Activated CD4-positive, CD25-positive, alpha-beta regulatory T cell (primary cell): ENCODE measurements around the gene TRAM2.

Source experiments
- DNase-seq, 4 experiments: peaks; one replicate each; lab custom pipeline; 2025; lab: John Stamatoyannopoulos, UW

The TRAM2 gene, protein sequence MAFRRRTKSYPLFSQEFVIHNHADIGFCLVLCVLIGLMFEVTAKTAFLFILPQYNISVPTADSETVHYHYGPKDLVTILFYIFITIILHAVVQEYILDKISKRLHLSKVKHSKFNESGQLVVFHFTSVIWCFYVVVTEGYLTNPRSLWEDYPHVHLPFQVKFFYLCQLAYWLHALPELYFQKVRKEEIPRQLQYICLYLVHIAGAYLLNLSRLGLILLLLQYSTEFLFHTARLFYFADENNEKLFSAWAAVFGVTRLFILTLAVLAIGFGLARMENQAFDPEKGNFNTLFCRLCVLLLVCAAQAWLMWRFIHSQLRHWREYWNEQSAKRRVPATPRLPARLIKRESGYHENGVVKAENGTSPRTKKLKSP

DNA sequence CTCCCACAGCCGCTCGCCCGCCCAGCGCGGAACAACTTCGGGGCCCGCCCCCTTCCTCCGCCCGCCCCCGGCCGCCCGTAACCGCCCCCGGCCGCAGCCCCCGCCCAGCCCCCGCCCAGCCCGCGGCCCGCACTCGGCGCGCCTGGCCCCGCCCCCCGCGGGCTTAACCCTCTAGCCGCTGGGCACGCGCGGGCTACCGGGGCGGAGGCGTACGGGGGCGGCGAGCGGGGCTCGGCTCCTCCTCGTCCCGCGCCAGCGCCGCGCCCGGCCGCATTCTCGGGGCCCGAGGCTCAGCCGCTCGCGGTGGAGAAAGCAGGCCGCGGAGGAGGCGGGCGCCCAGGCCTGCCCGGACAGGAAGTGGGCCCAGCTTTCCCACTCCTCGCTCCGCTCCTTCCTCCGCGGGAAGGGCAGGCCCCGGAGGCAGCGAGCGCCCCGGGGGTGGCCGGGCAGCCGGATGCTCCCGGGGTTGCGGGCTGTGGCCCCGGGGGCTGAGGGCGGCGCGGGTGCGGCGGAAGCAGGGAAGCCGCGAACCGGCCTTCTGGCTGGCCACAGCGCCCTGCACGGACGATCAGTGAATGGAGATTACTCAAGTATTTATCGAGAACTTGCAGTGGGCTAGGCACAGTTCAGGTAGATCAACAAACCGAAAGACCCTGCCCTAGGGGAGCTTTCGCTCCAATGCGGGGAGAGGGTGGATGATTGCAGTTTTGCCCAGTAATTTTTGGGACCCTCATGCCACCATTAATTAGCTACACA lies at the start of gene TRAM2:
TSS of gene TRAM2 (minus strand) at position 39 of the 756 bp plus-strand sequence. CDS start 145 bp downstream, outside the sequence.
- DNase-seq, result peak; percentile 53 to 74 (median 74)

DNA sequence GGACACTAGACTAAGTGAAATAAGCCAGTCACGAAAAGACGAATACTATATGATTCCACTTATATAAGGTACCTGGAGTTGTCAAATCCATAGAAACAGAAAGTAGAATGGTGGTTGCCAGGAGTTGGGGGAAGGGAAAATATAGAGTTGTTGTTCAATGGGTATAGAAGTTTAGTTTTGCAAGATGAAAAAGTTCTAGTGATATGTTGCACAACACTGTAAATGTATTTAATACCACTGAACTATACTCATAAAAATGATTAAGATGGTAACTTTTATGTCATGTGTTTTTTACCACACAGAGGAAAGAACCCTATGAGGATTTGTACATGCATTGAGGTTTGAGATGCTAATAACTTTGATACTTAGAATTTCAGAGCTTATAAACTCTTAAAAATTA lies 46.0 kb upstream of the TRAM2 start:
- DNase-seq, result no peak

DNA sequence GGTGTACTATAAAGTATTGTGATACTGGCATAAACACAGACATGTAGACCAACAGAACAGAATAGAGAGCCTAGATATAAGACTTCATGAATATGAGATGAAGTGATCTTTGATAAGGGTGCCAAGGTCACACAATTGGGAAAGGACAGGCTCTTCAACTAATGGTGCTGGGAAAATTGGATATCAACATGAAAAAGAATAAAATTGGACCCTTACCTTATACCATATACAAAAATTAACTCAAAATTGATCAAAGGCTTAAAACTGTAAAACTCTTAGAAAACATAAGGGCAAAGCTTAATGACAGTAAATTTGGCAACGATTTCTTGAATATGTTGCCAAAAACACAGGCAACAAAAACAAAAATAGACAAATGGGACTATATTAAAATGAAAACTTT lies 44.8 kb upstream of the TRAM2 start:
- DNase-seq, result no peak

DNA sequence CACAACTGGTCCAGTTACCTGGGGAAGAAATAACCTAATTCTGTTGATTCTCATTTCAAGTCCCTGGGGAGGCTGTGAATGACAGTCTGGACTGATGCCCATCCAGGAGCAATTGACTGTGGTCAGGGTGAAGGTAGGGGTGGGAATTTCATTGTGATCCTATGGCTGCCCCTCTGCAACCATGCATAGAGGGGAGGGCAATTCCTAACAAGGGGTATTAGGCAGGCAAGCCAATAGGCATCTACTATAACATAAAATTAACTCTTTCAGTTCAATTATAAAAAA lies 44.0 kb upstream of the TRAM2 start:
- DNase-seq, result no peak

DNA sequence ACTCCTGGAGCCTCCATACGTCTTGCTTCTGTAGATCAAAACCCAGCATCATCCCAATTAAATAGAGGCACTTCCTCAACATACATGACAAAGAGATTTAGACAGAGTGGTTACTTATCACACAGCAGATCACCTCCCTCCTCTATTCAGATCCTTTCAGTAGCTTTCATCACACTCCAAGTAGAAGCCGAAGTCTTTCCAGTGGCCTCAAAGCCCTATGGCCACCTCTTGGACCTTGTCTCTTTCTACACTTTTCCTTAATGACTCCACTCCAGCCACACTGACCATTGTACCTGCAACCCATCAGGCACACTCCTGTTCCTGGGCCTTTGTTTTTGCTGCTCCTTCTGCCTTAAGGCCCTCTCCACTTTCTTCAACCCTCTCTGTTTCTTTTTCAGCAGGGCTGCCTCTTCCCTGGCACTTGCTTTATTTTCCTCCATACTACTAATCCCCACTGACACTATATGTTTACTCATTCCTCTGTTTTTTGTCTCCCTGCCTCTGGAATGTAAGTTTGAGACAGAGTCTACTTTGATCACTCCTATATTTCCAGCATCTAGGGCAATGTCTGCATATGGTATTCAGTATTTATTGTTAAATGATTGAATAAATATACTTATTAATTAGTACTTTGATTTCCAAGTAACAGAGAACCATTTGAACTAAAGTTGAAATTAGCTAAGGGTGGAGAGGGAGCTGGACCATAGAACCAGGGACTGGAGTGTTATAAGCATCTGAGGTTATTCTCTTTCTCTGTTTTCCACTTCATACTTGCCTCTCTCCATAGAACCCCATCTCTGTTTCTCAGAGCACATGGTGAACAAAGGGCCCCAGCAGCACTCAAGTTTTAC lies 43.4 kb upstream of the TRAM2 start:
- DNase-seq, result no peak

DNA sequence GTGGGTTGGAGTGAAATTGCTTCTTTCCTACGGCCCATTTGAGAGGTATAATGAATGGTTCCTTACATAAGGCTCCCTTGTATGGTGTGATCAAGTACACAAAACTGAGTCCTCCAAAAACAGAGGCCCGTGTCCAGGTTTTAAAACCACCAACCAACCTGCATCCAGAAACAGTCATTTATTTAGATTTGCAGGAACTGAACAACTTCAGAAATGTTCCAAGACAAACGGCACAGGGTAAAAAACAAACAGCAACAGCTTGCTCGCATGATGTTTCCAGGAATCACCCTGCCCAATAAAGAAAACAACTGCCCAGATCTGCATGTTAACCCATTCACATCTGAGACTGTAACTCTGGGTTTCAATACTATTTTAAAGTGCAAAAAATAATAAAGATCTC lies 40.2 kb upstream of the TRAM2 start:
- DNase-seq, result no peak

DNA sequence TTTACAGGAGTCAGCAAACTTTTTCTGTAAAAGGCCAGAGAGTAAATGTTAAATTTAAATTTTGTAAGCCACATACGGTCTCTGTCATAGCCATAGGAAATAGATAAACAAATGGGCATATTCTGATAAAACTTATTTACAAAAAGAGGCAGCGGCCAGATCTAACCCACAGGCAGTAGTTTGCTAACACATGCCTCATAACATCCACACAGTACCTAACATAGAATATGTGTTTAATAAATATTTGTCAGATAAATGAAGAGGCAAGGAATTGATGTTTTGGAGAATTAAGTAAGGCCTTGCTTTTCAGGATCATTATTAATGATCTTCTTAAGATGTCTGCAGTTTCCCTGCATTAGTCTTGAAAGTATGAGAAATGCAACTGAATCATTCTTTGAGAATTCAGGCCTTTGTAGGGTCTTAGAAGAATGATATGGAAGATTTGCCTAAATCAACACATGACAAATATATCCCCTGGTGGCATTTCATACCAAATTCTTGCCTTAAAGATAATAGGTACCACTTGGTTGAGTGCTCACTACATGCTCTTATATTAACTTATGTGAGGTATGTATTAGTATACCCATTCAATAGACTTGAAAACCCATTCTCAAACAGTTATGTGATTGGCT lies 39.3 kb upstream of the TRAM2 start:
- DNase-seq, result no peak

DNA sequence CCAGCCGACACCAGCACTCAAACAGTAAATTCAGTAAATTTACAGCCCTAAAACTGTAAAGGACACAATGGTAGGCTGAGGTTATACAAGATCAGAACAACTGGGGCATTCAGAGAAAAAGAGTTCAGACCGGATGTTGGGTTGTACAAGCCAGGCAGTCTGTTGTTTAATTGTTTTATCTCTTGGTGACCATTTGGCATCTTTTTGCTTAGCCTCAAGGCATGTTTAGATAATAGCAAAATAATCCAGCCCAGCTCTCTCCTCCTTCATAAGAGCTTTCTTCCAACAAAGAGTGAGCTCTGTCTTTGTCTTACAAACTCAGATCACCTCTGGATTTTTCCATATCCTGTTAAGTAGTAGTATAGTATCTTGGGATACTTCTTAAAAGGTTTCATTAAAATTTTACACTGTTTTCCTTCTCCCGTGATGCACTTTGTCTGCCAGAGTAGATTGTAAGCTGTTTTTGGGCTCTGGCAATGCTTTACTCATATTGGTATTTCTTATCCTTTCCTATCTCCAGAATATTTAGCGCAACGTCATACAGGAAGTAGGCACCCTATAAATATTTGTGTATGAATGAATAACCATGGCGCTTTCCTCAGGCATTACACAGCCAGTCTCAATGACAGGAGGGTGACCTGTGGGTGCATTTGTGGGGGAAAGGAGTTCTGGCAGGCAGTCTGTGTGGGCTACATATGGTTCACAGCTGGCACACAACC lies 35.6 kb upstream of the TRAM2 start:
- DNase-seq, result no peak

DNA sequence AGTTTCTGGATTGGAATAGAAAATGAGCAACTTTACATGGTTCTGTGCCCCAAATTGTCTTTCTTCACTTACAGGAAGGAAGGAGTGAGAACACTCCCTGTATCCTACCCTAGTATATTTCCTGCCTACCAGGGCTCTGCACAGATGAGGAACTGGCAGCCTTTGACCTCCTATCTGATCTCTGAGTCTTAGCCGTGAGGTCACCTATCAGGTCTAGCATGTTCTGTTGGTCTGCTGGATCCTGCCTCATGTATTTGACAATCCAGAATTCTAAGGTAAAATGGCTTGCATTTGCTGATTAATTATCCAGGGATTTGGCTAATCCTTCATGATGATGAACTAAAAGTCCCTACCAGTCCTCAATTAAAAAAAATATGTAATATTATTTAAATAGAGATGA lies 35.0 kb upstream of the TRAM2 start:
- no peak for DNase-seq

DNA sequence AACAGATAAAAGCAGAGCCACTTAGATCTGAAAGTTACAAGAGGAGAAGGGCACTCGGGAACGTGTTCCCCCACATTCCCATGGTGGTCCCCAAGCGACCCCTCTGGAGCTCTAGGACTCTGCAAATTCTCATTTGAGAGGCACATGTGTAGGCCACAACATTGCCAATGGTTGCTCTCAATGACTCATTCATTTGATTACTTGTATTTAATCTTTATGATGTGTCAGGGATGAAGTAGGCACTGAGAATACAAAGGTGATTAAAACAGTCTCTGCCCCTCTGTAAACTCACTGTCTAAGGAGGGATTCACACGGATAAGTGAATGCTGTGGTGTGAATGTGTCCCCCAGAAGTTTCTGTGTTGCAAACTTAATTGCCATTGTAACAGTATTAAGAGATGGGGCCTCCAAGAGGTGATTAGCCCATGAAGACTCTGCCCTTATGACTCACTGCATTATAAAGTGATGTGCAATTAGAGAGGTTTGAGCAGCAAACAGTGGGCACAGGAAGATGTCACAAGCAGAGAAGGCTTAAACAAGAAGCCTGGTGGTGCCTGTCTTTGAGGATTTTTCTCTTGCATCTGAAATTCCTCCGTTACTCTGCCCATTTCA lies 34.0 kb upstream of the TRAM2 start:
- DNase-seq, result no peak

DNA sequence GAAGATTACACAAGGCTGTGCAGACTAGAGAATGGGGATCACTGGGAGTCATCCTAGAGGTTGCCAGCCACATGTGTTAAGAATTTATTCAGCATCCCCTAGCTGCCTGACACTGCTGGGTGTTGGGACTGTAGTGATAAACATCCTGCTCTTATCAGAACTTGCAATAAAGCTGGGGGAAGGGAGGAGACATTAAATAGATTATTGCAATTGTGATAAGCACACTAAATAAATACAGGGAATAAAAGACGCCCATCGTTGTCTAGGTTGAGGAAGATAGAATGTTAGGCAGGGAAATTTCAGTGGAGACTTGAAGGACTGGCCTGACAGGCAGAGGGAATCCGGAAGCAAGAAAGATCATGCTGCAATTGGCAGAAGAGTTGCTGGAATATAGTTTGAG lies 33.2 kb upstream of the TRAM2 start:
- DNase-seq, result no peak

DNA sequence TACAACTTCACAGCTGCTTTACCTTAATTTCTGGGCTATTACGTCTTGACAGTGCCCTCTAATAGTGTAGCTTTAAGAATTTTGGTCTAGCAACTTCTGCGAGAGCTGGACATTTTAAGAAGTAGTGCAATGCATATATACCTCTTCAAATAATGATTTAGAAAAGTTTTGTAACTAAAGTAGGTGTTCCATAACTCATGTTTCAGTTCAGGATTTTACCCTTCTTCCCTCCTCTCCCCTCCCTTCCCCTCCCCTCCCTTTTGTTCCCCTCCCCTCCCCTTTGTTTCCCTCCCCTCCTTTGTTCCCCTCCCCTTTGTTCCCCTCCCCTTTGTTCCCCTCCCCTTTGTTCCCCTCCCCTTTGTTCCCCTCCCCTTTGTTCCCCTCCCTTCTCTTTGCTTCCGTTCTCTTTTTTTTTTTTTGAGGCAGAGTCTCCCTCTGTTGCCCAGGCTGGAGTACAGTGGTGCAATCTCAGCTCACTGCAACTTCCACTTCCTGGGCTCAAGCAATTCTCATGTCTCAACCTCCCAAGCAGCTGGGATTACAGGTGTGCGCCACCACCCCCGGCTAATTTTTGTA lies 28.8 kb upstream of the TRAM2 start:
- no peak for DNase-seq

DNA sequence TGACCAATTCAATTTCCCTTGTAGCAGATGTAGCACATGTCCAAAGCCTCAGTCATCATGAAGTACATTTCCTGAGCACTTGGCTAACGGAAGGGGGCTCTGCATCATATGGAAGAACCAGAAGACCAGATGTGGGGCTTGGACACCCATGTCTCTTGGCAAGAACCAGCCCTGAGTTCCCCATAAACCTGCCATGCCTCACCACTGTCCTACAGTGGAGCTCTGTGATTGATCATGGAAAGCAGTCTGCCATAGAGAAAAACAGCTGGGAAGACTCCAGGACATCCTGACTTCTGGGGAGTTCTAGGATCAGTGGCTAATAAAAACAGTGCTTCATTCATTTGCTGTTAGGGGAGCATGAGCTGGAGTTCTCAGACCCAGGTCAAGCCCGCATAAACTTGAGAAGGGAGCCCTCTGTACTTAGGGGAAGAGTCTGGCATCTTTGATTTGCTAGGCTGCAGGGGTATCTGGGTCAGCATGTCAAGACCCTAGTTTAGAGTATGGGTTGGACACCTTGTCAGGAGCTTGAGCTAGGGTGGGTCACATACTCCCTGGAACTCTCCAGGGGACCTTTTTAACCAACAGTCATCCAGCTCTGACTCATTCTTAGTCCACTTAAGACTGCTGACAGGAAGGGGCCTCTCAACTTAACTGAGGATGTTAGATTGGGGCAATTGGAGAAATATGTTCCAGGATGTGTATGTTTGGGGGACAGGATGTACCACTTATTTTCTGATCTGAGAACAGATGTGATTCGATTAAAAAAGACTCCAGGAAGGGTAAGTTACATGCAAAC lies 26.3 kb upstream of the TRAM2 start:
- DNase-seq, result no peak

DNA sequence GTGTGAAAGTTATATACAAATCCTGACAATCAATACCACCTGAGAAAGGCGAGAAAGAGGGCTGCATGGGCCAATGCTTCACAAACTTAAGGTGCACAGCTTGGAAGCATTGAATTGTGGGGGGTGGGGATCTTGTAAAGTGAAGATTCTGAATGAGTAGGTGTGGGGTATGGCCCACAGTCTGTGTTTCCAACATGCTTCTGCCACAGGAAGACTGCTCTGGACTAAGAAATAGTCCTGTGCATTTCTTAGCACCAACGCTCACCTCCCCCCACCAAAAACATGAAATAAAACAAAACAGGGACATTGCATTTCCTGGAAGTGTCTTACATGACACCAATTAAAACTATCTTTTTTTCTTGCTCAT lies 21.9 kb upstream of the TRAM2 start:
- DNase-seq, result no peak

DNA sequence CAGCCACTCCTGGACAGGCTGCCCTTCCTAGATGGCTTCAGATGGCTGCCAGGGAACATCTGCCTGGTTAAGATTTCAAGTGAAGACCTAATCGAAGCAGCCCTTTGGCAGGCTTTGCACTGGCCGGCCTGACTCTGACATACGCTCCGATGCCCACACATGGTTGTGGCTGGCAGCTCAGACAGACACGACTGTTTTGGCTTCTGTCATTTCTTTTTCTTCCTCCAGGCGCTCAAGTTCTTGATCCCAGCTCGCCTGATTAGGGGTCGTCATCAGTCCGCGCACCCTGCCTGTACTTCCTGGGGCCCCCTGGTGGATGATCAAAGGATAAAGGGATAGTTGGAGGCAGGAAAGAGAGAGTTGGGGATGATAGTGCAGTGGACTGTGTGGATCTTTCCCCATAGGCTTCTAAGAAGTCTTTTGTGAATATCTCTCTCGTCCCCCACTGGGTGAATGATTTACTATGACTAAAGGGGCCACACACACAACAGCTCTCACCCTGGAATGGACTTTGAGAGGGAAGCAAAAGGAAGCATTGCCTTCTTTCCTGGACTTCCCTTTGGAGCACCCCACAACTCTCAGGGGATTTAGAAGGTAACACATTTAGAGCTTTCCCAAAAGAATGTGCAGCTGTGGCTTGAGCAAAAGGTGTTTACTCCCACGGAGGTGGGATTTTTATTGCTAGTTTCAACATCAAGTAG lies 21.4 kb upstream of the TRAM2 start:
- no peak for DNase-seq

DNA sequence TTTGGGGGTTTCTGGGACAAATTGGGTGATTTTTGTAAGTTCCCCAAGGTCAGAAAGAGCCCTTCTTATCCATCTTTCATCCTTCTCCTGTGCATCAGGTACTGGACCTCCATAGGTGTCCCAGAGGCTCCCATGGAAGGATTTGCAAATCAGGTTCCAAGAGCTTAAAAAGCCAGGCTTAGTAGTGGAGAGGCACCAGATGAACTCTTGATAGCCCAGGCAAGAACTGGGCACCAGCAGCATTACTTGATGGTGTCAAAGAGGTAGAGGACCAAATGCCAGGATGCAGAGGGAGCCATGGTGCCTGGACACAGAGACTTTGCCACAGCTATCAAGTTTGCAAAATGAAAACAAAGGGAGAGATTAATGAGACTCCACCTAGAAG lies 20.9 kb upstream of the TRAM2 start:
- DNase-seq, result no peak

DNA sequence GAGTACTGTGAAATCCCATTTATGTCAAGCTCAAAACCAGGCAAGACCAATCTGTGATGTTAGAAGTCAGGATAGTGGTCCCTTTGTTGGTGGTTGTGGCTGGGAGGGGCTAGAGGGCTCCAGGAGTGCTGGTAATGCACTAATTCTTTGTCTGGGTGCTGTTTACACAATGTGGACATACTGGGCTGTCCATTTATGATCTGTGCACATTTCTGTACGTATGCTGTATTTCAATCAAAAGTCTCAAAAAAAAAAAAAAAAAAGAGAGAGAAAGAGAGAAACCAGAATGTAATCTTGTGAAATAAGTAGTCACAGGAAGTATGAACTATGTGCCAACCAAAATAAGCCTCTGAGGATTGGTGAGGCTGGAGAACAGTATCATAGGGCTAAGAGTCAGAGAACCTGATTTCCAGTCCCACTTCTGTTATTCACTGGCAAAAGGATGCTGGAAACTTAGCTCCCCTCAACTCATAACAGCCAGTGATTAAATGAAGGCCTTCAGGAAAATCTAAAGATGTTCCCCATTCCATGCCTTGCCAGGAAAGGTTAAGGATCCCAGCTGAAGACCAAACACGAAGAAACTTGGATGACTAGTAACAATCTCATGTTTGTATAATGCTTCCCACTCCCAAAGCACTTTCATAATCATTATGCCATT lies 19.6 kb upstream of the TRAM2 start:
- DNase-seq, result no peak

DNA sequence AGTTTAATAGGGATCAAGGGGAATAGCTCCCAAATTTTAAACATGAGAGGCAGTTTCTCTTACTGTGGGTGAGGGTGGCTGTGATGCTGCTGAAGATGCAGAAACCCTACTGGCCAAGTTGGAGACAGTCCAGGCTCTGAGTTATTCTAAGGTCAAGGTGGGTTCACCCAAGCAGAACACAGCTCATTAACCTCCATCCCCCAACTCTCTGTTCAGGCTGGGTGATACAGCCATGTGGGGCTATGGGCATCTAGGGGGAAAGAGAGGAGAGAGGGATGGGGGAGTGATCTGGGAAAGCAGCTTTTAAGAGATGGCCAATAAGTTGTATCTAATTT lies 18.9 kb upstream of the TRAM2 start:
- DNase-seq, result no peak
